IPS-18a (cell line): ENCODE measurements around the gene RLN3.
"Not testable (repeated sequence)": the region's sequence is repeated elsewhere in the genome, so short reads cannot be mapped to it uniquely, and the experiment has no call there.

ENCODE experiments used
- H3K27ac ChIP-seq: one replicate; pipeline ENCODE4 v1.5.1; 2013; ENCODE audit warnings: low read length
- H3K27me3 ChIP-seq: one replicate; pipeline ENCODE4 v1.6.1; 2013; ENCODE audit warnings: mild to moderate bottlenecking, low read length; ENCODE audit not compliant: control insufficient read depth, insufficient read depth
- H3K36me3 ChIP-seq: one replicate; pipeline ENCODE4 v1.6.1; 2013; ENCODE audit warnings: low read depth, low read length; ENCODE audit not compliant: control insufficient read depth
- H3K4me1 ChIP-seq: one replicate; pipeline ENCODE4 v1.6.1; 2013; ENCODE audit warnings: low read depth, low read length; ENCODE audit not compliant: control insufficient read depth
- H3K4me3 ChIP-seq: one replicate; pipeline ENCODE4 v1.5.1; 2013; ENCODE audit warnings: low read length
- H3K9ac ChIP-seq: one replicate; pipeline ENCODE4 v1.6.1; 2013; ENCODE audit warnings: mild to moderate bottlenecking, low read length, moderate library complexity
- H3K9me3 ChIP-seq: one replicate; pipeline ENCODE4 v1.6.1; 2013; ENCODE audit warnings: low read depth, low read length; ENCODE audit not compliant: control insufficient read depth

RLN3 gene

GRCh38 chr19:14006766-14007562 lies 21.0 kb upstream of the RLN3 start:
- Histone ChIP-seq H3K4me1 (no peaks in the 10 kb centered on the region), H3K27me3 (no peaks in the 10 kb centered on the region), H3K9ac (peak overlapping the region; percentile 90), H3K9me3 (no peaks in the 10 kb centered on the region), H3K27ac (peak overlapping the region; percentile 95), H3K4me3 (peak overlapping the region; percentile 66), H3K36me3 (no peaks in the 10 kb centered on the region)

GRCh38 chr19:14012378-14012915 lies 15.5 kb upstream of the RLN3 start:
- Histone ChIP-seq H3K36me3 (no peaks in the 10 kb centered on the region), H3K4me3 (no peak overlapping the region), H3K27ac (no peak overlapping the region), H3K9me3 (no peaks in the 10 kb centered on the region), H3K9ac (no peak overlapping the region), H3K27me3 (no peaks in the 10 kb centered on the region), H3K4me1 (no peaks in the 10 kb centered on the region)

DNA sequence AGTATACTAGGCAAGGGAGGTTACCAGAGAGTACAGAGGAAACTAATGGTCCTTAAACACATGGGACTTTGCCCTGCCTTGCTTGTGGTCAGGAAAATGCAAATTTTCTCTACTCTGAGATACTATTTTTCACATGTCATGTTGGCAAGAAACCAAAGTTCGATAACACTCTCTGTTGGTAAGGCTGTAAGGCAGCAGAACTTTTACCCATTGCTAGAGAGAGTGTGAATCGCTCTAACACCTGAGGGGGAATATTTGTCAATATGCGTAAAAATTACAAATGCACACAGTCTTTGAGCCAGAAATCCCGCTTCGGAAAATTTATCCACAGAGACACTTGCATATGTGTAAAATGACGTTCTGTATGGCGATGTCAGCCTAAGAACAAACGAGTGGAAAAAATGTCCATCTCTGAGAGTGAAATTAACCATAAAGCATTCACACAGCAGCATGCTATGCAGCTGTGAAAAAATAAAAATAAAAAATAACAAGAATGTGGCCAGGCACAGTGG lies 12.4 kb upstream of the RLN3 start:
- Histone ChIP-seq H3K36me3 (no peaks in the 10 kb centered on the region), H3K9ac (no peak overlapping the region), H3K27ac (no peak overlapping the region), H3K9me3 (no peaks in the 10 kb centered on the region), H3K27me3 (no peaks in the 10 kb centered on the region), H3K4me1 (no peaks in the 10 kb centered on the region), H3K4me3 (no peak overlapping the region)

GRCh38 chr19:14019100-14019499 lies 8.8 kb upstream of the RLN3 start:
- no peak overlapping the region for H3K9ac ChIP-seq
- peaks cover 5% of the 10 kb centered on the region for H3K4me1 ChIP-seq
- no peaks in the 10 kb centered on the region for H3K9me3 ChIP-seq
- no peak overlapping the region for H3K4me3 ChIP-seq
- H3K27me3 ChIP-seq, result no peaks in the 10 kb centered on the region
- no peak overlapping the region for H3K27ac ChIP-seq
- H3K36me3 ChIP-seq, result no peaks in the 10 kb centered on the region

DNA sequence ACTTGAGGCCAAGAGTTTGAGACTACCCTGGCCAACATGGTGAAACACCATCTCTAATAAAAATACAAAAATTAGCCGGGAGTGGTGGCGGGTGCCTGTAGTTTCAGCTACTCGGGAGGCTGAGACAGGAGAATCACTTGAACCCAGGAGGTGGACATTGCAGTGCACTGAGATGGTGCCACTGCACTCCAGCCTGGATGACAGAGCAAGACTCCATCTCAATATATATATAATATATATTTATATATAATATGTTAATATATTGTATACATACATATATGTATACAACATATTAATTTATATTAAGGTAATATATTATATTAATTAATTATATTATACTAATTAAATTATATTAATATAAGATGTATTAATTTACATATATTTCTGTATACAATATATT lies 8.2 kb upstream of the RLN3 start:
- H3K9ac ChIP-seq, H3K4me3 ChIP-seq, H3K27me3 ChIP-seq, H3K36me3 ChIP-seq, H3K9me3 ChIP-seq, H3K27ac ChIP-seq, H3K4me1 ChIP-seq: not testable (repeated sequence)

- Histone ChIP-seq H3K9ac (no peak overlapping the region), H3K4me3 (no peak overlapping the region), H3K27ac (no peak overlapping the region), H3K27me3 (no peaks in the 10 kb centered on the region), H3K36me3 (no peaks in the 10 kb centered on the region), H3K4me1 (peaks cover 5% of the 10 kb centered on the region), H3K9me3 (no peaks in the 10 kb centered on the region)
Observed at GRCh38 chr19:14021474-14021873, 6.5 kb upstream of the RLN3 start.

GRCh38 chr19:14022469-14022868 lies 5.5 kb upstream of the RLN3 start:
- H3K27me3 ChIP-seq, result no peaks in the 10 kb centered on the region
- H3K36me3 ChIP-seq, result no peaks in the 10 kb centered on the region
- no peak overlapping the region for H3K9ac ChIP-seq
- no peaks in the 10 kb centered on the region for H3K9me3 ChIP-seq
- no peak overlapping the region for H3K4me3 ChIP-seq
- no peak overlapping the region for H3K27ac ChIP-seq
- H3K4me1 ChIP-seq, result peaks cover 5% of the 10 kb centered on the region

DNA sequence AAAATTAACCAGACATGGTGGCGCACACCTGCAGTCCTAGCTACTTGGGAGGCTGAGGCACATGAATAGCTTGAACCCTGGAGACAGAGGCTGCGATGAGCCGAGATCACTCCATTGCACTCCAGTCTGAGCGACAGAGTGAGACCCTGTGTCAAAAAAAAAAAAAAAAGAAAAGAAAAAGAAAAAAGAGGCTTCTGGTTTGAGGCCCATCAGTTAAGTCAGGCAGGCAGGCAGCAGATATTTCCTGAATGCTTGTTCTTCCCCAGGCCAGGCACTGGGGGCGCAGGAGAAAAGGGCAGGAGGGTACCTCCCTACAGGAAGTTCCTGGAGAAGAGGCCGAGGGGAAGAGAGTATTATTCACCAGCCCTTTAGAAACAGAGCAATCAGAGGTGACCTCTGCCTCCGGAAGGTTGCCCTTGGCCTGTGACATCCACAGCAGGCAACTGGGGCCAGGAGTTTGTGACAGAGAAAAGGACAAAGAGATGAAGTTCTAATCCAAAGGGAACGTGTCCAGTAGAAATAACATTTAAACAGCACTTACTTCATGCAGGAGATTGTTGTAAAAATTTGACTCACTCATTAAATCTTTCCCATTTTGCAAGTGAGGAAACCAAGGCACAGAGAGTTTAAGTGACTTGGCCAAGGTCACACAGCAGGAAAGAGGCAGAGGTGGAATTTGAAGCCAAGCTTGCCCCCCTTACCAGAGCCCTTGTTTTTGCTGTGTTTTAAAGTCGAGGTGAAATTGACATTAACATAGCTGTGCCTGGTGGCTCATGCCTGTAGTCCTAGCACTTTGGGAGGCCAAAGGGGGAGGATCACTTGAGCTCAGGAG lies 4.3 kb upstream of the RLN3 start:
- no peaks in the 10 kb centered on the region for H3K36me3 ChIP-seq
- H3K9ac ChIP-seq, result no peak overlapping the region
- H3K27me3 ChIP-seq, result no peaks in the 10 kb centered on the region
- peaks cover 5% of the 10 kb centered on the region for H3K4me1 ChIP-seq
- H3K27ac ChIP-seq, result peak overlapping the region; percentile 64
- H3K4me3 ChIP-seq, result no peak overlapping the region
- no peaks in the 10 kb centered on the region for H3K9me3 ChIP-seq

- peaks cover 18% of the 10 kb centered on the region for H3K27me3 ChIP-seq
- not testable (repeated sequence) for H3K36me3 ChIP-seq, H3K4me3 ChIP-seq, H3K9me3 ChIP-seq, H3K27ac ChIP-seq, H3K9ac ChIP-seq
- peaks cover 10% of the 10 kb centered on the region for H3K4me1 ChIP-seq
Observed at GRCh38 chr19:14026652-14027192, 1.2 kb upstream of the RLN3 start.

DNA sequence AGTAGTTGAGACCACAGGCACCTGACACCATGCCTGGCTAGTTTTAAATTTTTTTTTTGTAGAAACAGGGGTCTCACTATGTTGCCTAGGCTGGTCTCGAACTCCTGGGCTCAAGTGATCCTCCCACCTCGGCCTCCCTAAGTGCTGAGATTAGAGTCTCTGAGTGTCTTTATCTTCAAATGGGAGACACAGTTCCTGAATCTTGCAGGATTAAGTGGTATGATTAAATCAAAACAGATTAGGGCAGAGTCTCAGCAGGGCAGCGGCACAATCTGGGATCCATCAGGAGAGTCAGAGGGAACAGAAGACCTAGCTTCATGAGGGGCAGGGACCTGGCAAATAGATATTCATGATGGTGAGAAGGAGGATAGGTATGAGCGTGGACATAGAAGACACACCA lies 953 bp downstream of the RLN3 start:
- H3K27ac ChIP-seq, result no peak overlapping the region

GRCh38 chr19:14030997-14031718 lies 3.2 kb downstream of the RLN3 start:
- Histone ChIP-seq H3K4me3 (peak overlapping the region; percentile 82), H3K4me1 (peaks cover 5% of the 10 kb centered on the region), H3K9ac (peak overlapping the region; percentile 58), H3K27ac (no peak overlapping the region), H3K9me3 (no peaks in the 10 kb centered on the region), H3K36me3 (no peaks in the 10 kb centered on the region), H3K27me3 (peaks cover 21% of the 10 kb centered on the region)

More for the DNA sequence above, 953 bp downstream of the RLN3 start:
- no peaks in the 10 kb centered on the region for H3K36me3 ChIP-seq
- no peak overlapping the region for H3K9ac ChIP-seq
- peaks cover 21% of the 10 kb centered on the region for H3K27me3 ChIP-seq
- no peak overlapping the region for H3K4me3 ChIP-seq
- peaks cover 7% of the 10 kb centered on the region for H3K4me1 ChIP-seq
- H3K9me3 ChIP-seq, result no peaks in the 10 kb centered on the region
